HepG2 (cell line): Measurements from ENCODE around the gene CPNE1. TPM values are rescaled to one million over a fixed set of nuclear protein-coding genes. Genes with fewer than 3 reads are reported as not detected.

Experiments used
- FOXP1 ChIP-seq, 2 experiments: fragments of 450-650 bp in 1 of 2; IDR thresholded peaks; 2 replicates each; pipeline ENCODE4 v1.6.1; 2017 to 2018; ENCODE audit warnings: antibody characterized with exemption in 1 of 2
- JUND ChIP-seq: sonication (generic); formaldehyde crosslinking; IDR thresholded peaks from 2 replicates; pipeline ENCODE4 v1.8.0; 2022; ENCODE audit warnings: mild to moderate bottlenecking, missing genetic modification reagents
- SALL1 ChIP-seq: sonication (generic); formaldehyde crosslinking; IDR thresholded peaks from 2 replicates; pipeline ENCODE4 v1.8.0; 2022; ENCODE audit warnings: mild to moderate bottlenecking, missing genetic modification reagents
- SOX5 ChIP-seq: IDR thresholded peaks from 2 replicates; pipeline ENCODE4 v1.6.1; 2016; ENCODE audit warnings: borderline replicate concordance
- THYN1 ChIP-seq: sonication (generic); formaldehyde crosslinking; IDR thresholded peaks from 2 replicates; pipeline ENCODE4 v1.8.1; 2023; ENCODE audit warnings: low read depth, mild to moderate bottlenecking, moderate library complexity, missing genetic modification reagents, borderline replicate concordance
- ZFP36 ChIP-seq: fragments of 150-350 bp; IDR thresholded peaks from 2 replicates; pipeline ENCODE4 v1.6.1; 2018; ENCODE audit warnings: borderline replicate concordance, low read length, low read depth; ENCODE audit not compliant: partially characterized antibody
- ZMAT3 ChIP-seq: sonication (generic); formaldehyde crosslinking; conservative IDR thresholded peaks from 2 replicates; pipeline ENCODE4 v1.7.0; 2021; ENCODE audit warnings: missing genetic modification reagents
- ZNF136 ChIP-seq: sonication (generic); formaldehyde crosslinking; IDR thresholded peaks from 2 replicates; pipeline ENCODE4 v1.8.1; 2022; ENCODE audit warnings: low read depth, mild to moderate bottlenecking, moderate library complexity, missing genetic modification reagents
- ZNF224 ChIP-seq: sonication (generic); formaldehyde crosslinking; IDR thresholded peaks from 2 replicates; pipeline ENCODE4 v1.5.0; 2020; ENCODE audit warnings: mild to moderate bottlenecking, missing genetic modification reagents
- ZNF235 ChIP-seq: sonication (generic); formaldehyde crosslinking; IDR thresholded peaks from 2 replicates; pipeline ENCODE4 v1.8.1; 2023; ENCODE audit warnings: mild to moderate bottlenecking, missing genetic modification reagents, borderline replicate concordance
- ZNF563 ChIP-seq: sonication (generic); formaldehyde crosslinking; IDR thresholded peaks from 2 replicates; pipeline ENCODE4 v1.8.0; 2022; ENCODE audit warnings: mild to moderate bottlenecking, moderate library complexity, missing genetic modification reagents
- ZNF567 ChIP-seq: sonication (generic); formaldehyde crosslinking; IDR thresholded peaks from 2 replicates; pipeline ENCODE4 v1.8.1; 2023; ENCODE audit warnings: mild to moderate bottlenecking, missing genetic modification reagents, borderline replicate concordance
- ZNF724P ChIP-seq: sonication (generic); formaldehyde crosslinking; IDR thresholded peaks from 2 replicates; pipeline ENCODE4 v1.8.0; 2022; ENCODE audit warnings: missing genetic modification reagents, borderline replicate concordance
- ZNF790 ChIP-seq: sonication (generic); formaldehyde crosslinking; IDR thresholded peaks from 2 replicates; pipeline ENCODE4 v1.8.0; 2022; ENCODE audit warnings: missing genetic modification reagents, mild to moderate bottlenecking, borderline replicate concordance
- polyA plus RNA-seq, 8 experiments: library from polyadenylated mRNA; depleted of rRNA in 3 of 8; stranded (reverse) in 7 of 8; unstranded in 1 of 8; fragments of >200 nt; fragmentation: Illumina TruSeq in 4 of 8; extraction: Trizol in 4 of 8; gene quantifications; 2 replicates each; pipeline versions ENCODE4 v1.2.1 to v1.2.3, GENCODE V29; 2011 to 2016; ENCODE audit warnings: low read depth in 4 of 8, missing spikeins in 1 of 8, mixed read lengths in 1 of 8; ENCODE audit not compliant: insufficient read depth in 1 of 8
- total RNA-seq, 5 experiments: library from RNA; depleted of rRNA; stranded (reverse); fragments of >200 nt; fragmentation: Illumina TruSeq; extraction: Trizol; gene quantifications; 2 replicates each; pipeline ENCODE4 v1.2.3, GENCODE V29; 2016; ENCODE audit warnings: low read depth in 1 of 5
- TF ChIP-seq, protein P1 (sequence below), 2 experiments: sonication (generic) in 1 of 2; formaldehyde crosslinking in 1 of 2; IDR thresholded peaks; 2 replicates each; pipeline versions ENCODE4 v1.4.0 to v1.6.1; 2016 to 2020; ENCODE audit warnings: borderline replicate concordance in 1 of 2, low read depth in 1 of 2, mild to moderate bottlenecking in 1 of 2, missing genetic modification reagents in 1 of 2
- TF ChIP-seq, protein P2 (sequence below): IDR thresholded peaks from 2 replicates; pipeline ENCODE4 v1.6.1; 2016
- TF ChIP-seq, protein P3 (sequence below): sonication (generic); formaldehyde crosslinking; IDR thresholded peaks from 2 replicates; pipeline ENCODE4 v1.5.0; 2020; ENCODE audit warnings: mild to moderate bottlenecking, missing genetic modification reagents, borderline replicate concordance
- TF ChIP-seq, protein P4 (sequence below): fragments of 450-650 bp; IDR thresholded peaks from 2 replicates; pipeline ENCODE4 v1.6.1; 2017; ENCODE audit warnings: mild to moderate bottlenecking

The CPNE1 gene
- total and polyA plus RNA-seq, 2 of the 13 experiments (the other 11 are each of a cell fraction or from before 2014, with no cell fraction given), result 408 to 431 TPM

DNA sequence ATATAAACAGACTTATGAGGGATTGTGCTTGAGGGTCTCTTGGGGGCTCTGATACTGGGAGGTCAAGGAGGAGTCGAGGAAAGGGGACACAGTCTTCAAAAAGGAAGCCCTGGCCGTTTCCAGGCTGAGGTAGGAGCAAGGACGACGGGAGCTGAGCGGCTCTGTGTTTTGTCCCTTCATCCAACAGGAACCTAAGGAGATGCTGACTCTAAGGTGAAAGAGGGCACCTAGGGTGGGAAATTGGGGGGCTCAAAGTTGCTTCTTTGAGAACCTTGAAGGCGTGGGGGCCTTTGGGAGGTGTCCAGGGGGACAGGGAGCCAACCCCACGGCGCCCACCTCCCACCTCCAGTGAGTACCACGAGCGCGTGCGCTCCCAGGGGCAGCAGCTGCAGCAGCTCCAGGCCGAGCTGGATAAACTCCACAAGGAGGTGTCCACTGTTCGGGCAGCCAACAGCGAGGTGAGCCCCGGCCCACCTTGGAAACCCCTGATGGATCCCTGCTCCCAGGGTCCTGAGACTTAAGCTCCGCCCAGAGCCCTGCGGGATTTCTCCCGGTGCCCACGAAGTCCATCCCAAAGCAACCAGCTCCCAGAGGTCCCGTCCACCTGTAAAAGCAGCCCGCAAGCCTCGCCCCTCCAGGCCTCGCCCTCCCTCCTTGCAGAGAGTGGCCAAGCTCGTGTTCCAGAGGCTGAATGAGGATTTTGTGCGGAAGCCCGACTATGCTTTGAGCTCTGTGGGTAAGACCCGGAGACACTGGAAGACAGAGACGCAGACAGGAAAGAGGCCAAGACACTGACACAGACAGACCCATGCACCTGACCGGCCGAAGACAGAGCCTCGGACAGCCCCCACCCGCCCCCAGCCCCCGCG, 46.2 kb downstream of the CPNE1 start (continued):
- TF ChIP-seq ZNF563 (peak; percentile 33; the same call in 1 of the 2 replicates), FOXP1 (IDR thresholded peaks at IDR 0.05) (no peak), FOXP1 (CRISPR knock-in tag; IDR thresholded peaks at IDR 0.05) (no peak), ZNF790 (peak; percentile 52; the same call in 1 of the 2 replicates), JUND (CRISPR knock-in tag) (no peak), ZMAT3 (CRISPR knock-in tag) (no peak; the same call in 1 of the 2 replicates), ZFP36 (no peak), SOX5 (CRISPR knock-in tag) (0 out of 2 replicates have a peak, but pooled peaks have one; percentile 6), ZNF567 (CRISPR knock-in tag) (0 out of 2 replicates have a peak, but pooled peaks have one; percentile 68), THYN1 (CRISPR knock-in tag) (no peak), ZNF224 (CRISPR knock-in tag) (no peak), ZNF136 (no peak), ZNF724P (CRISPR knock-in tag) (0 out of 2 replicates have a peak, but pooled peaks have one; percentile 47), ZNF235 (peak; percentile 64; the same call in 1 of the 2 replicates), SALL1 (peak; percentile 50; the same call in 1 of the 2 replicates)
- TF ChIP-seq, protein P1, sequence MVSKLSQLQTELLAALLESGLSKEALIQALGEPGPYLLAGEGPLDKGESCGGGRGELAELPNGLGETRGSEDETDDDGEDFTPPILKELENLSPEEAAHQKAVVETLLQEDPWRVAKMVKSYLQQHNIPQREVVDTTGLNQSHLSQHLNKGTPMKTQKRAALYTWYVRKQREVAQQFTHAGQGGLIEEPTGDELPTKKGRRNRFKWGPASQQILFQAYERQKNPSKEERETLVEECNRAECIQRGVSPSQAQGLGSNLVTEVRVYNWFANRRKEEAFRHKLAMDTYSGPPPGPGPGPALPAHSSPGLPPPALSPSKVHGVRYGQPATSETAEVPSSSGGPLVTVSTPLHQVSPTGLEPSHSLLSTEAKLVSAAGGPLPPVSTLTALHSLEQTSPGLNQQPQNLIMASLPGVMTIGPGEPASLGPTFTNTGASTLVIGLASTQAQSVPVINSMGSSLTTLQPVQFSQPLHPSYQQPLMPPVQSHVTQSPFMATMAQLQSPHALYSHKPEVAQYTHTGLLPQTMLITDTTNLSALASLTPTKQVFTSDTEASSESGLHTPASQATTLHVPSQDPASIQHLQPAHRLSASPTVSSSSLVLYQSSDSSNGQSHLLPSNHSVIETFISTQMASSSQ (IDR thresholded peaks at IDR 0.05; ENCODE audit: low read depth), result no peak
- TF ChIP-seq, protein P1 (CRISPR knock-in tag; IDR thresholded peaks at IDR 0.05; ENCODE audit: borderline replicate concordance), result no peak
- TF ChIP-seq, protein P2, sequence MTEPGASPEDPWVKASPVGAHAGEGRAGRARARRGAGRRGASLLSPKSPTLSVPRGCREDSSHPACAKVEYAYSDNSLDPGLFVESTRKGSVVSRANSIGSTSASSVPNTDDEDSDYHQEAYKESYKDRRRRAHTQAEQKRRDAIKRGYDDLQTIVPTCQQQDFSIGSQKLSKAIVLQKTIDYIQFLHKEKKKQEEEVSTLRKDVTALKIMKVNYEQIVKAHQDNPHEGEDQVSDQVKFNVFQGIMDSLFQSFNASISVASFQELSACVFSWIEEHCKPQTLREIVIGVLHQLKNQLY (CRISPR knock-in tag), result no peak
- TF ChIP-seq, protein P3, sequence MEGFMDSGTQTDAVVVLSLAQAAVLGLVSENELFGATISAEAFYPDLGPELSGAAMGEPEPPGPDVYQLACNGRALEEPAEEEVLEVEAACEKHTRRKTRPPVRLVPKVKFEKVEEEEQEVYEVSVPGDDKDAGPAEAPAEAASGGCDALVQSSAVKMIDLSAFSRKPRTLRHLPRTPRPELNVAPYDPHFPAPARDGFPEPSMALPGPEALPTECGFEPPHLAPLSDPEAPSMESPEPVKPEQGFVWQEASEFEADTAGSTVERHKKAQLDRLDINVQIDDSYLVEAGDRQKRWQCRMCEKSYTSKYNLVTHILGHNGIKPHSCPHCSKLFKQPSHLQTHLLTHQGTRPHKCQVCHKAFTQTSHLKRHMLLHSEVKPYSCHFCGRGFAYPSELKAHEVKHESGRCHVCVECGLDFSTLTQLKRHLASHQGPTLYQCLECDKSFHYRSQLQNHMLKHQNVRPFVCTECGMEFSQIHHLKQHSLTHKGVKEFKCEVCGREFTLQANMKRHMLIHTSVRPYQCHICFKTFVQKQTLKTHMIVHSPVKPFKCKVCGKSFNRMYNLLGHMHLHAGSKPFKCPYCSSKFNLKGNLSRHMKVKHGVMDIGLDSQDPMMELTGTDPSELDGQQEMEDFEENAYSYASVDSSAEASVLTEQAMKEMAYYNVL (CRISPR knock-in tag), result no peak
- TF ChIP-seq, protein P4, sequence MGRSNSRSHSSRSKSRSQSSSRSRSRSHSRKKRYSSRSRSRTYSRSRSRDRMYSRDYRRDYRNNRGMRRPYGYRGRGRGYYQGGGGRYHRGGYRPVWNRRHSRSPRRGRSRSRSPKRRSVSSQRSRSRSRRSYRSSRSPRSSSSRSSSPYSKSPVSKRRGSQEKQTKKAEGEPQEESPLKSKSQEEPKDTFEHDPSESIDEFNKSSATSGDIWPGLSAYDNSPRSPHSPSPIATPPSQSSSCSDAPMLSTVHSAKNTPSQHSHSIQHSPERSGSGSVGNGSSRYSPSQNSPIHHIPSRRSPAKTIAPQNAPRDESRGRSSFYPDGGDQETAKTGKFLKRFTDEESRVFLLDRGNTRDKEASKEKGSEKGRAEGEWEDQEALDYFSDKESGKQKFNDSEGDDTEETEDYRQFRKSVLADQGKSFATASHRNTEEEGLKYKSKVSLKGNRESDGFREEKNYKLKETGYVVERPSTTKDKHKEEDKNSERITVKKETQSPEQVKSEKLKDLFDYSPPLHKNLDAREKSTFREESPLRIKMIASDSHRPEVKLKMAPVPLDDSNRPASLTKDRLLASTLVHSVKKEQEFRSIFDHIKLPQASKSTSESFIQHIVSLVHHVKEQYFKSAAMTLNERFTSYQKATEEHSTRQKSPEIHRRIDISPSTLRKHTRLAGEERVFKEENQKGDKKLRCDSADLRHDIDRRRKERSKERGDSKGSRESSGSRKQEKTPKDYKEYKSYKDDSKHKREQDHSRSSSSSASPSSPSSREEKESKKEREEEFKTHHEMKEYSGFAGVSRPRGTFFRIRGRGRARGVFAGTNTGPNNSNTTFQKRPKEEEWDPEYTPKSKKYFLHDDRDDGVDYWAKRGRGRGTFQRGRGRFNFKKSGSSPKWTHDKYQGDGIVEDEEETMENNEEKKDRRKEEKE, result no peak
